HEK293 (cell line): ENCODE measurements around the gene CBFA2T2.

Experiments used
- CTCF ChIA-PET: fragments of 350-600 bp; formaldehyde crosslinking; extraction: SDS; loops from one replicate; lab custom pipeline; 2021; ENCODE audit warnings: antibody characterized with exemption; lab: Yijun Ruan, JAX
- POLR2A ChIA-PET: fragments of 300-600 bp; formaldehyde crosslinking; extraction: SDS; loops from one replicate; lab custom pipeline; 2020; ENCODE audit warnings: antibody characterized with exemption, inconsistent platforms; lab: Yijun Ruan, JAX
- H3K27ac ChIP-seq: fragments of 200-500 bp; sonication (Bioruptor generic); 2 replicates; pipeline ENCODE4 v1.5.1; 2014; ENCODE audit warnings: low read depth, low read length, control low read depth, inconsistent platforms; ENCODE audit errors: extremely low read depth
- H3K36me3 ChIP-seq, 2 experiments: fragments of 200-500 bp in 1 of 2; sonication (Bioruptor generic) in 1 of 2; 1 replicate in 1 of 2; 2 replicates in 1 of 2; pipeline ENCODE4 v1.5.1; 2014 to 2017; ENCODE audit warnings: inconsistent platforms in 2 of 2, low read length in 2 of 2; ENCODE audit not compliant: control insufficient read depth in 2 of 2, insufficient read depth in 1 of 2
- H3K4me1 ChIP-seq: fragments of 200-500 bp; sonication (Bioruptor generic); 2 replicates; pipeline ENCODE4 v1.5.1; 2014; ENCODE audit warnings: mild to moderate bottlenecking, low read length, inconsistent platforms; ENCODE audit not compliant: control insufficient read depth, insufficient read depth
- H3K4me3 ChIP-seq: 2 replicates; pipeline ENCODE4 v1.5.1; 2011; ENCODE audit warnings: low read depth, mild to moderate bottlenecking, control low read depth, low read length, moderate library complexity
- H3K9me3 ChIP-seq: fragments of 200-500 bp; sonication (Bioruptor generic); 2 replicates; pipeline ENCODE4 v1.5.1; 2014; ENCODE audit warnings: low read depth, low read length, inconsistent platforms; ENCODE audit not compliant: control insufficient read depth, insufficient read depth
- BCL11B ChIP-seq: fragments of 450-650 bp; formaldehyde crosslinking; IDR thresholded peaks from 2 replicates; pipeline ENCODE4 v1.5.1; 2016; ENCODE audit warnings: low read depth, missing biosample characterization, missing genetic modification characterization
- BCL6B ChIP-seq: fragments of 450-650 bp; formaldehyde crosslinking; IDR thresholded peaks from 2 replicates; pipeline ENCODE4 v1.5.1; 2017; ENCODE audit warnings: missing biosample characterization, missing genetic modification characterization
- GLI4 ChIP-seq: fragments of 450-650 bp; formaldehyde crosslinking; IDR thresholded peaks from 2 replicates; pipeline ENCODE4 v1.5.1; 2016; ENCODE audit warnings: missing biosample characterization, missing genetic modification characterization
- KLF8 ChIP-seq: fragments of 450-650 bp; formaldehyde crosslinking; IDR thresholded peaks from 2 replicates; pipeline ENCODE4 v1.5.1; 2016; ENCODE audit warnings: missing biosample characterization, missing genetic modification characterization
- OSR2 ChIP-seq: fragments of 450-650 bp; formaldehyde crosslinking; IDR thresholded peaks from 2 replicates; pipeline ENCODE4 v1.5.1; 2016; ENCODE audit warnings: missing biosample characterization, missing genetic modification characterization
- PRDM10 ChIP-seq: fragments of 450-650 bp; formaldehyde crosslinking; IDR thresholded peaks from 2 replicates; pipeline ENCODE4 v1.5.1; 2016; ENCODE audit warnings: missing biosample characterization, missing genetic modification characterization
- SP2 ChIP-seq: fragments of 450-650 bp; formaldehyde crosslinking; IDR thresholded peaks from 2 replicates; pipeline ENCODE4 v1.5.1; 2016; ENCODE audit warnings: missing biosample characterization, missing genetic modification characterization
- ZBTB21 ChIP-seq: fragments of 450-650 bp; formaldehyde crosslinking; IDR thresholded peaks from 2 replicates; pipeline ENCODE4 v1.5.1; 2017; ENCODE audit warnings: missing biosample characterization, missing genetic modification characterization
- ZBTB26 ChIP-seq: fragments of 450-650 bp; formaldehyde crosslinking; optimal IDR thresholded peaks from 2 replicates; pipeline ENCODE3; 2016; ENCODE audit warnings: missing biosample characterization, mild to moderate bottlenecking, missing genetic modification characterization
- ZBTB8A ChIP-seq: fragments of 450-650 bp; formaldehyde crosslinking; IDR thresholded peaks from 2 replicates; pipeline ENCODE4 v1.5.1; 2016; ENCODE audit warnings: missing biosample characterization, missing genetic modification characterization
- ZNF280C ChIP-seq: fragments of 450-650 bp; formaldehyde crosslinking; IDR thresholded peaks from 2 replicates; pipeline ENCODE4 v1.5.1; 2016; ENCODE audit warnings: missing biosample characterization, missing genetic modification characterization
- ZNF449 ChIP-seq: fragments of 450-650 bp; formaldehyde crosslinking; IDR thresholded peaks from 2 replicates; pipeline ENCODE4 v1.5.1; 2017; ENCODE audit warnings: missing biosample characterization, mild to moderate bottlenecking, missing genetic modification characterization, moderate library complexity
- ZNF473 ChIP-seq: fragments of 450-650 bp; formaldehyde crosslinking; IDR thresholded peaks from 2 replicates; pipeline ENCODE4 v1.5.1; 2017; ENCODE audit warnings: missing biosample characterization, missing genetic modification characterization
- ZNF488 ChIP-seq: fragments of 450-650 bp; formaldehyde crosslinking; IDR thresholded peaks from 2 replicates; pipeline ENCODE4 v1.5.1; 2016; ENCODE audit warnings: missing biosample characterization, missing genetic modification characterization
- ZNF837 ChIP-seq: fragments of 450-650 bp; formaldehyde crosslinking; IDR thresholded peaks from 2 replicates; pipeline ENCODE4 v1.5.1; 2016; ENCODE audit warnings: missing biosample characterization, missing genetic modification characterization
- ZSCAN18 ChIP-seq: fragments of 450-650 bp; formaldehyde crosslinking; IDR thresholded peaks from 2 replicates; pipeline ENCODE4 v1.5.1; 2016; ENCODE audit warnings: missing biosample characterization, missing genetic modification characterization
- ZSCAN23 ChIP-seq: fragments of 450-650 bp; formaldehyde crosslinking; IDR thresholded peaks from 2 replicates; pipeline ENCODE4 v1.5.1; 2016; ENCODE audit warnings: missing biosample characterization, missing genetic modification characterization
- TF ChIP-seq, protein P1 (sequence below): fragments of 450-650 bp; formaldehyde crosslinking; IDR thresholded peaks from 2 replicates; pipeline ENCODE4 v1.5.1; 2016; ENCODE audit warnings: missing biosample characterization, missing genetic modification characterization, low read depth
- TF ChIP-seq, protein P2 (sequence below): fragments of 450-650 bp; formaldehyde crosslinking; IDR thresholded peaks from 2 replicates; pipeline ENCODE4 v1.5.1; 2016; ENCODE audit warnings: missing biosample characterization, missing genetic modification characterization

The CBFA2T2 gene

GRCh38 chr20:33552519-33552918 lies 62.6 kb downstream of the CBFA2T2 start:
- H3K9me3 ChIP-seq, result no peaks in the 10 kb centered on the region
- CTCF ChIA-PET, result interaction anchor here (0.7 kb wide), 2 partner anchors 8 to 311 kb away, joined by 3 read pairs; no protein-coding TSS in a partner anchor
- no peak overlapping the region for H3K27ac ChIP-seq
- H3K4me3 ChIP-seq, result no peak overlapping the region
- TF ChIP-seq KLF8 (no peak), ZBTB21 (tag by site-specific recombination) (no peak), ZNF449 (tag by site-specific recombination) (no peak), ZSCAN23 (tag by site-specific recombination) (no peak), ZBTB8A (tag by site-specific recombination) (no peak), BCL11B (no peak), GLI4 (no peak), ZNF473 (tag by site-specific recombination) (no peak), OSR2 (tag by site-specific recombination) (no peak), ZNF488 (tag by site-specific recombination) (no peak), SP2 (tag by site-specific recombination) (no peak), PRDM10 (tag by site-specific recombination) (no peak), ZNF280C (tag by site-specific recombination) (no peak), BCL6B (tag by site-specific recombination) (no peak), ZSCAN18 (no peak), ZBTB26 (tag by site-specific recombination) (no peak), ZNF837 (tag by site-specific recombination) (no peak)
- TF ChIP-seq, protein P1, sequence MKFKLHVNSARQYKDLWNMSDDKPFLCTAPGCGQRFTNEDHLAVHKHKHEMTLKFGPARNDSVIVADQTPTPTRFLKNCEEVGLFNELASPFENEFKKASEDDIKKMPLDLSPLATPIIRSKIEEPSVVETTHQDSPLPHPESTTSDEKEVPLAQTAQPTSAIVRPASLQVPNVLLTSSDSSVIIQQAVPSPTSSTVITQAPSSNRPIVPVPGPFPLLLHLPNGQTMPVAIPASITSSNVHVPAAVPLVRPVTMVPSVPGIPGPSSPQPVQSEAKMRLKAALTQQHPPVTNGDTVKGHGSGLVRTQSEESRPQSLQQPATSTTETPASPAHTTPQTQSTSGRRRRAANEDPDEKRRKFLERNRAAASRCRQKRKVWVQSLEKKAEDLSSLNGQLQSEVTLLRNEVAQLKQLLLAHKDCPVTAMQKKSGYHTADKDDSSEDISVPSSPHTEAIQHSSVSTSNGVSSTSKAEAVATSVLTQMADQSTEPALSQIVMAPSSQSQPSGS (tag by site-specific recombination), result no peak
- TF ChIP-seq, protein P2, sequence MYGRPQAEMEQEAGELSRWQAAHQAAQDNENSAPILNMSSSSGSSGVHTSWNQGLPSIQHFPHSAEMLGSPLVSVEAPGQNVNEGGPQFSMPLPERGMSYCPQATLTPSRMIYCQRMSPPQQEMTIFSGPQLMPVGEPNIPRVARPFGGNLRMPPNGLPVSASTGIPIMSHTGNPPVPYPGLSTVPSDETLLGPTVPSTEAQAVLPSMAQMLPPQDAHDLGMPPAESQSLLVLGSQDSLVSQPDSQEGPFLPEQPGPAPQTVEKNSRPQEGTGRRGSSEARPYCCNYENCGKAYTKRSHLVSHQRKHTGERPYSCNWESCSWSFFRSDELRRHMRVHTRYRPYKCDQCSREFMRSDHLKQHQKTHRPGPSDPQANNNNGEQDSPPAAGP, result no peak
- POLR2A ChIA-PET, result no interaction called here
- H3K4me1 ChIP-seq, result peaks cover 10% of the 10 kb centered on the region; the same call in 1 of the 2 replicates
- peaks cover 0 to 3% of the 10 kb centered on the region in 2 experiments; a peak in 1 of 3 replicates for H3K36me3 ChIP-seq
